HG03159 (cell line): ENCODE results near the gene CTNNA2.
"Not testable (repeated sequence)": the region's sequence is repeated elsewhere in the genome, so short reads cannot be mapped to it uniquely, and the experiment has no call there.

Experiments
- ATAC-seq: cut with Tn5 transposase; IDR thresholded peaks from one replicate; pipeline ENCODE4 v1.9.1; 2021; ENCODE audit warnings: mild to moderate bottlenecking, moderate library complexity; ENCODE audit not compliant: unreplicated experiment

Gene CTNNA2

DNA sequence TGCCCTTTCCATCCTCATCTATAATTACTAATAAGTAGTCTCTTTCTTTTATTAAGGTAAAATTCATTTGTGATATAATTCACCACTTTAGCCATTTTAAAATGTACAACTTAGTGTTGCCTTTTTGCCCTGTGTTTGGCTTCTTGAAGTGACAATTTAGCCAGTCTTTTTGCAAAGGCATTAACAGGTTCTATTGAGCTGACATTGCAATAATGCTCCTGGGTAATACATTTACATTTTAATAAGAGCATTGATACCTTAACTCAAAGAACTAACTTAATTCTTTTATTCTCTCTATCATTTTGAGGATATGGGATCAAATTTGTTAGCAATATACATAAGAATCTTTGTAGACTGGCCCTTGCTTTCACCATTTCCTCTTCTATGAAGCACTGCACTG lies 549.4 kb downstream of the CTNNA2 start:
- ATAC-seq, result no peak

DNA sequence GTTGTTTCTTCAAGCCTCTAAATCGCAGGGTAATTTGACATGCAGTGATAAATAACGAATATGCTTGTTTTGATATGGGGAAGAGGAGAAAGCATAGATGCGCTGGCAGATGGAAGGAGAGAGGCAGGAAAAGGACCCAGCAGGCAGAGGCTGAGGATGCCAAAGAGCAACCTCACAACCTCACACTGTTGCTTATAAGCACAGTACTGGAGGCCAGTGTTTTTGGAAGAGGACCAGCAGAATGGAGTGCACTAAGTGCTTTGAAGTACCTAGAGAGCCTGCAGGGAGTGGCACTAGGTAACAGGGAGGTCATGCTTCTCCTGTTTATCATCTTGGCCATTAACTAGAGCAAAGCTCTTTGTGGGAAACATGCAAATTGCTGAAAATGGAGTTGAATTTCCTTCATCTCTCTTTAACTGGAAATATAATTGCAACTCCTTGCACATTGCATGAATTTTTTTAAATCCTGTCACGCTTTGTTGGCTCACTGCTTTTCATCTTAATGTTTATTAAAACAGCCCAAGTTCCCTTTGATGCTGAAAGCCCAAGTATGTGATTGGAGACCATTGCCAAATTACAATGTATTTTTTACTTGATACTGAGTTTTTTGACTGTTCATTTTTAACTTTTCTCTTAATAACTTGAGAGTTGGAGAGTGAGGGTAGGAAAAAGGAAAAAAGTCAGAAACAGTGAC lies 555.3 kb downstream of the CTNNA2 start:
- no peak for ATAC-seq

DNA sequence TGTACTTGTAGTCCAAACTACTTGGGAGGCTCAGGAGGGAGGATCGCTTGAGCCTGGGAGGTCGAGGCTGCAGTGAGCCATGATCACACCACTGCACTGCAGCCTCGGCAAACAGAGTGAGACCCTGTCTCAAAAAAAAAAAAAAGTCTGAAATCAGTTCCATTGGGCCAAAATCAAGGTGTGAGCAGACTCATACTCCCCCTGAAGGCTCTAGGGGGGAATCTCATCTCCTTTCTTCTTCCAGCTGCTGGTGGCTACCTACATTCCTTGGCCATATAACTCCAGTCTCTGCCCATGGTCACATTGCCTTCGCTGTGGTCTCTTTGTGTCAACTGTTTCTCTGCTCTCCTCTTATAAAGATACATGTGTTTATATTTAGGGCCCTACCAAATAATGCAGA lies 557.7 kb downstream of the CTNNA2 start:
- no peak for ATAC-seq

- no peak for ATAC-seq
Observed at GRCh38 chr2:80071941-80072340, 559.1 kb downstream of the CTNNA2 start.

- ATAC-seq, result peak; percentile 71
Observed at GRCh38 chr2:80073134-80073561, 560.3 kb downstream of the CTNNA2 start.

GRCh38 chr2:80074321-80075070 lies 561.6 kb downstream of the CTNNA2 start:
- no peak for ATAC-seq

DNA sequence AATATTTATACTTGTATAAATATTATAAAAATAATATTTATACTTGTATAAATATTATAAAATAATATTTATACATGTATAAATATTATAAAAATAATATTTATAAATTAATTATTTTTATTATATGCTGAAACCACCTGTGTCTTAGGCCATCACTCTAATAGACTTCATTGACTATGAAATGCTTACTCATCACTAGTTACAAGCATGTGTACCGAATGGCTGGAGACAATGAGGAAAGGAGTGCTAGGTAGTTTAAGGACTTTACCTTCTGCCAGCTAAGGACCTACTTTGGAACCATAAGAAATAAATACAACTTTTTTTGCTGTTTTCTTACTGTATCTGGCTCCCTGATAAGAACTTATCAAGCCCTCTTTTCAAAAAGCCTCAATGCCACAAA lies 562.9 kb downstream of the CTNNA2 start:
- ATAC-seq, result no peak

DNA sequence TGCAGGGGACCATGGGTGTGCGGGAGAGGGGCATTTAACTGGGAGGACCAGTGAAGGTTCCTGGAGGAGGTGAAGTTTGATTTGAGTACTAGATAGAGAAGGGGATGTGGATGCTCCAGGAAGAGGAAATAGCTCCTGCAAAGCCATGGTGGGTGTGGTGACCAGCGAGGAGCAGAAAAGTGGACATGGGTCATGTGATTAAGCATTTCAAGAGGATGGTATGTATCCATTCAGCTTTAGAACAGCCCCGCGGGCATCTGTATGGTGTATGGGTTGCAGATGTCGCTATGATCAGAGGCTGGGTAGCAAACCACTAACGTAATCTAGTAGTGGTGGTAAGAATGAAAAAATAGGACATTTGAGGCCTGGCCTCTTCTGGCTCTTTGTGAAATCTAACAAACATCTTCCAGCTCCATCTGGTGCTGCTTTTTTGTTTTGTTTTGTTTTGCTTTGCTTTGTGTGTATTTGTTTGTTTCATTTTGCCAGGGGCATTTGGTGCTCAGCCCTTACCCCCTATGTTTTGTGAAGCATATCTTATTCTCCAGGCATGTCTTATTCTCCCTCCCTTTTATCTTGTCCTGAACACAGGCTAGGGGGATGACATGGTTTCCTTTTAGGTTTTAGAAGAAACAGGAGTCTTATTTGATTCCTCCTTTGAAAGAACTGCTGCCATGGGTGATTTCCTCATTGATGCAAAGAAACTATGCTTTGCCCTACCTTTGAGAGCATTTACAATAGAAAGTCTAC lies 565.6 kb downstream of the CTNNA2 start:
- no peak for ATAC-seq

DNA sequence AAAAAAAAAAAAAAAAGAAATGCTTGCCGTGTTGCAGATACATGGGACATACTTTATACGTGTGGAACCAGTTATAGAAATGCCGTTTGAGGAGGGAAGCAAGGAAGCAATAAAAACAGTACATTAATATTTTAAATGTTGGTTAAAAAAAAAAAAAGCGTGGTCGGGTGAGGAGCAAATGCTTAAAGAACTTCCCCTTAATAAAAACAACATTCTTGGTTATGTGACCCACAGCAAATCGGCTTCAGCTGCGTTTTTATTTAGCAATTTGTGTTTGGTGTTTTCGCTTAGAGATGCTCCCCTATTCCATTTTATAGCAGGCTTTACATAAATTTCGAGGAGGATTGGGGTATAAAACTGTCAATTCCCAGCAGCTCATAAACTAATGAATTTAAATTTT lies 568.1 kb downstream of the CTNNA2 start:
- ATAC-seq, result no peak

GRCh38 chr2:80086831-80087230 lies 574.0 kb downstream of the CTNNA2 start:
- ATAC-seq, result no peak

- no peak for ATAC-seq
Observed at GRCh38 chr2:80091237-80091636, 578.4 kb downstream of the CTNNA2 start.

DNA sequence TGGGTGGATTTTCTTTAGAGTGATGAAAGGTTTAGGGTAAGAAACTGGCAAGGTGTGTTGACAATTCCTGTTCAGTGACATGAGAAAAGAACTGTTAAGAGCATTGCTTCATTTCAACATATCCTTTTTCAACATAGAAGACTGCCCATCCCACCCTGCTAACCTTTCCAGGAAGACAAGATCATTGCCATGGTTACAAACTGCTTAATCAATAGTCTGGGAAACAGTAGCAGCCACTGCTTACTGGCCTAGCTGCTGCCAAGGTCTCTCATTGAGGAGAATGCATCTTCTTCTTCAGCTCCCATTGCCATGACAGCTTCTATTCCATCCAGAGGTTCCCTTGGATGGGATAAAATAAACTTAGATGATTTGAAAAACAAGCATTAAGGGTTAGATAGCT lies 579.6 kb downstream of the CTNNA2 start:
- ATAC-seq, result no peak

DNA sequence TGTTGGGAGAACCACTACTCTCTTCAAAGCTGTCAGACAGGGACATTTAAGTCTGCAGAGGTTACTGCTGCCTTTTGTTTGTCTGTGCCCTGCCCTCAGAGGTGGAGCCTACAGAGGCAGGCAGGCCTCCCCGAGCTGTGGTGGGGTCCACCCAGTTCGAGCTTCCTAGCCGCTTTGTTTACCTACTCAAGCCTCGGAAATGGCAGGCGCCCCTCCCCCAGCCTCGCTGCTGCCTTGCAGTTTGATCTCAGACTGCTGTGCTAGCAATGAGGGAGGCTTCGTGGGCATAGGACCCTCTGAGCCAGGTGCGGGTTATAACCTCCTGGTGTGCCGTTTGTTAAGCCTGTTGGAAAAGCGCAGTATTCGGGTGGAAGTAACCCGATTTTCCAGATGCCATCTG lies 585.7 kb downstream of the CTNNA2 start:
- not testable (repeated sequence) for ATAC-seq

DNA sequence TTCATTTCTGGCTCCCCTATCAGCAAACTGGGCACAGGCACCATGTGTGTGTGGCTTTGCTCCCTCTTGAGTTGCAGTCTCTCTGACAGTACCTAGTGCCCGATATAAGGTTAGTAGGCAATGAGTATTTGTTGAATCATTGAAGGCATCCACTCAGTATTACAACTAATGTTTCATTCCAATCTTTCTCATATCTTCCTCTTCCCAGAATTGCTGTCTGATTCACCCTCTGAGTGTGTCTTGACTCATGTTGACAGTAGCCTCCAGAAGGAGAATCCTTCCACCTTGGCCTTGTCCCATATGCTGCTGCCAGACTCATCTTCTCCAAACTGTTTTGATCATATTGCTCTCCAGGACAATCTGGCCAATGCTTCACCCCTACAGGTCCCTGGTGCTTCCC lies 589.2 kb downstream of the CTNNA2 start:
- no peak for ATAC-seq

GRCh38 chr2:80105015-80105640 lies 592.3 kb downstream of the CTNNA2 start:
- no peak for ATAC-seq

DNA sequence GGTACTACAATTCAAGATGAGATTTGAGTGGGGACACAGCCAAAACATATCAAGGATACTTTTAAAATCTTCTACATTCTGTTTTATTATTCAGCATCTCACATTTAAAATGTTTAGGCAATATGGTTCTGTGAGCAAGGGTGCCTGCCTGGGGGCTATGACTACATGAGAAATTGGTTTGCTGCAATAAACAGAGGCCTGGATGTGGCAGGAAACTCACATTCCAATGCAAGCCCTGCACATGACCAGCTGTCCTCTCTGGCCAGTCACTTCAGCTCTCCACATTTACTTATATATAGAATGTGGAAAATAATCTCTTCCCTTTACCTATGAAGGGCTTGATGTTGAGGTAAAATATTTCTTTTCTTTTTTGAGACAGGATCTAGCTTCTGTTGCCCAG lies 598.3 kb downstream of the CTNNA2 start:
- no peak for ATAC-seq

DNA sequence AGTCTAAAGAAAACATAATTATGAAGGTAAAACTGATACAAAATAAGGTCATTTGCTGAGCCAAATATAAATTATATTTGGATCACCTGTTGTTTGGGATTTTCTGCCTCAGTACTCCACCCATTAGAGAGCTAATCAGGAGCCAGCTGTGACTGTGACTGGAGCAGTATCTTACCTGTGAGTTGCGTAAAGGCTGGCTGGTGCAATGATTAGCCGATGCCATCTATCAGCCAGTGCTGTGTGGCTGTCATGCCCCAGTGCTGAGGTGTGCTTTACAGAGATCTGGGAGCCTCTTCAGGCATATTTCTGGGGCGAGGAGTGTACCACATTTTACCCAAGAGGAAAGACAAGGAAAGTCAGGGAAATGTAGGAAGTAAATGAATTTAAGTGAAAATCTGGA lies 599.9 kb downstream of the CTNNA2 start:
- ATAC-seq, result no peak

GRCh38 chr2:80113399-80113798 lies 600.5 kb downstream of the CTNNA2 start:
- no peak for ATAC-seq

DNA sequence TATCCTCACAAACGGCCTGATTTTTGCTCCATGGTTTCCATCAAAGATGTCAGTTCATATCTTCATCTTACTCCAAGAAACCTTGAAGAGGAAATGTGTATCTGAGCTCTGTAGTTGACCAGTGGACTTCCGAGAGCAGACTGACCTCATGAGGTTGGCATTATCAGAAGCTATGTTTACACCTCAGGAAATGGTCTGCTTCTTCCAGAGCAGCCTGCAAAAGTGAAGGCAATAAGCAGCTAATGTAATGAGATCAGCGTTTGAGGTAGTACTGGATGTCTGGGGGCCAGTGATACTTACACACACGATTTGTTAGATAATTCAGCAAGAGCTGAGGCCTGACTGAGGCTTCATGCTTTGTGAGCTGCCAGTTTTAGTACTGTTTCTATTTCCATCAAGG lies 602.0 kb downstream of the CTNNA2 start:
- no peak for ATAC-seq

GRCh38 chr2:80117401-80117800 lies 604.5 kb downstream of the CTNNA2 start:
- ATAC-seq, result no peak

DNA sequence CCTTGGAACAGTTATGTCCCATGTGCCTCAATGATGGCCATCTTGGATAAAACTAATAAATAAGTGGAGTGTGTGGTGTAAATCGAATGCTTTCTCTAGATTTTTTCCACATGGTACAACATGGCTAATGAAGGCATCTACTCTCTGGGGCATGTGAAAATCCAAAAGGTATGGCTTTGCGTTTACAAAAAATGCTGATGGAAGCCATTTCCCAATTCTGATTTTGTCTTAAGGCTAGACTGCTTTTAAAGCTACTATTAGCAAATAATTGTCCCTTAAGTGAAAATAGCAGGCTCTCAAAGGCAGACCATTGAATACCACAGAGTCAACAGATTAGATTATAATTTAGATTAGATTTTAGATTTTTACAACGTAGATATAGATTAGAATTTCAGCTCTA lies 608.0 kb downstream of the CTNNA2 start:
- ATAC-seq, result no peak
